Nephron progenitor cell (in vitro differentiated cells): ENCODE results near the gene STAP2.
A peak's percentile ranks its signal among the peaks of the same experiment; 100 is the strongest.
"Not testable (repeated sequence)": the region's sequence is repeated elsewhere in the genome, so short reads cannot be mapped to it uniquely, and the experiment has no call there.

Source experiments
- DNase-seq: peaks from one replicate; pipeline ENCODE4 v3.0.0; 2021
- H3K27ac Mint-ChIP-seq: 2 replicates; pipeline ENCODE4 v1.8.0; 2021; ENCODE audit warnings: mild to moderate bottlenecking, moderate library complexity, mixed read lengths
- H3K27me3 Mint-ChIP-seq: 2 replicates; pipeline ENCODE4 v1.8.0; 2021; ENCODE audit warnings: mild to moderate bottlenecking, low read depth, mixed read lengths; ENCODE audit not compliant: poor library complexity
- H3K36me3 Mint-ChIP-seq: 2 replicates; pipeline ENCODE4 v1.8.0; 2021; ENCODE audit warnings: low read depth, mixed read lengths
- H3K4me1 Mint-ChIP-seq: 2 replicates; pipeline ENCODE4 v1.8.0; 2021; ENCODE audit warnings: mixed read lengths
- H3K4me3 Mint-ChIP-seq: 2 replicates; pipeline ENCODE4 v1.8.0; 2021; ENCODE audit warnings: mild to moderate bottlenecking, moderate library complexity, mixed read lengths
- H3K9me3 Mint-ChIP-seq: 2 replicates; pipeline ENCODE4 v1.8.0; 2021; ENCODE audit warnings: mild to moderate bottlenecking, moderate library complexity, mixed read lengths
- CTCF ChIP-seq: fragments of 200-600 bp; sonication (generic); IDR thresholded peaks from 2 replicates; pipeline ENCODE4 v1.5.0; 2021; ENCODE audit warnings: antibody characterized with exemption

Gene STAP2

GRCh38 chr19:4354897-4355296 lies 16.3 kb upstream of the STAP2 start:
- no peak overlapping the region for H3K27ac Mint-ChIP-seq
- no peak for TF ChIP-seq CTCF
- no peaks in the 10 kb centered on the region for H3K27me3 Mint-ChIP-seq
- H3K9me3 Mint-ChIP-seq: no peaks in the 10 kb centered on the region
- no peak overlapping the region for H3K4me3 Mint-ChIP-seq
- DNase-seq: no peak
- peaks cover 14% of the 10 kb centered on the region for H3K36me3 Mint-ChIP-seq
- H3K4me1 Mint-ChIP-seq: peaks cover 5% of the 10 kb centered on the region

GRCh38 chr19:4354282-4354681 lies 15.7 kb upstream of the STAP2 start:
- Mint-ChIP-seq H3K4me1 (peaks cover 5% of the 10 kb centered on the region), H3K27ac (peak overlapping the region; percentile 83), H3K9me3 (no peaks in the 10 kb centered on the region), H3K36me3 (peaks cover 20% of the 10 kb centered on the region), H3K27me3 (no peaks in the 10 kb centered on the region), H3K4me3 (no peak overlapping the region)
- DNase-seq: no peak
- TF ChIP-seq CTCF: no peak

GRCh38 chr19:4352701-4353121 lies 14.1 kb upstream of the STAP2 start:
- peak; percentile 83 for DNase-seq
- peak; percentile 97 for TF ChIP-seq CTCF
- Mint-ChIP-seq H3K27ac (no peak overlapping the region), H3K4me3 (no peak overlapping the region), H3K27me3 (no peaks in the 10 kb centered on the region), H3K36me3 (peaks cover 29% of the 10 kb centered on the region), H3K9me3 (no peaks in the 10 kb centered on the region), H3K4me1 (peaks cover 5% of the 10 kb centered on the region)

GRCh38 chr19:4350726-4351125 lies 12.1 kb upstream of the STAP2 start:
- peaks cover 46% of the 10 kb centered on the region for H3K36me3 Mint-ChIP-seq
- no peaks in the 10 kb centered on the region for H3K9me3 Mint-ChIP-seq
- no peak overlapping the region for H3K4me3 Mint-ChIP-seq
- TF ChIP-seq CTCF: no peak
- H3K27ac Mint-ChIP-seq: peak overlapping the region; percentile 81
- DNase-seq: no peak
- H3K4me1 Mint-ChIP-seq: peaks cover 5% of the 10 kb centered on the region
- no peaks in the 10 kb centered on the region for H3K27me3 Mint-ChIP-seq

GRCh38 chr19:4350111-4350510 lies 11.5 kb upstream of the STAP2 start:
- Mint-ChIP-seq H3K9me3 (no peaks in the 10 kb centered on the region), H3K4me1 (peaks cover 5% of the 10 kb centered on the region), H3K27ac (peak overlapping the region; percentile 81), H3K4me3 (no peak overlapping the region), H3K36me3 (peaks cover 51% of the 10 kb centered on the region), H3K27me3 (no peaks in the 10 kb centered on the region)
- no peak for DNase-seq
- TF ChIP-seq CTCF: no peak

GRCh38 chr19:4349225-4349624 lies 10.6 kb upstream of the STAP2 start:
- not testable (repeated sequence) for H3K27ac Mint-ChIP-seq, H3K4me1 Mint-ChIP-seq, DNase-seq, H3K4me3 Mint-ChIP-seq, H3K27me3 Mint-ChIP-seq, H3K9me3 Mint-ChIP-seq
- H3K36me3 Mint-ChIP-seq: peaks cover 51% of the 10 kb centered on the region
